Mammary epithelial cell (primary cell): ENCODE measurements around the gene FBXO31.

Source experiments
- CTCF ChIP-seq, 2 donors: IDR thresholded peaks in 1 of 2; conservative IDR thresholded peaks in 1 of 2; 2 replicates each; pipeline ENCODE4 v1.5.1; 2011 to 2012; ENCODE audit warnings: inconsistent platforms in 2 of 2, low read length in 2 of 2, mild to moderate bottlenecking in 2 of 2, control low read depth in 1 of 2, low read depth in 1 of 2; ENCODE audit not compliant: insufficient read depth in 1 of 2; ENCODE audit errors: extremely low read depth in 1 of 2
- EZH2 ChIP-seq: IDR thresholded peaks from 2 replicates; pipeline ENCODE4 v1.6.1; 2012; ENCODE audit warnings: low read length, inconsistent platforms, borderline replicate concordance

DNA sequence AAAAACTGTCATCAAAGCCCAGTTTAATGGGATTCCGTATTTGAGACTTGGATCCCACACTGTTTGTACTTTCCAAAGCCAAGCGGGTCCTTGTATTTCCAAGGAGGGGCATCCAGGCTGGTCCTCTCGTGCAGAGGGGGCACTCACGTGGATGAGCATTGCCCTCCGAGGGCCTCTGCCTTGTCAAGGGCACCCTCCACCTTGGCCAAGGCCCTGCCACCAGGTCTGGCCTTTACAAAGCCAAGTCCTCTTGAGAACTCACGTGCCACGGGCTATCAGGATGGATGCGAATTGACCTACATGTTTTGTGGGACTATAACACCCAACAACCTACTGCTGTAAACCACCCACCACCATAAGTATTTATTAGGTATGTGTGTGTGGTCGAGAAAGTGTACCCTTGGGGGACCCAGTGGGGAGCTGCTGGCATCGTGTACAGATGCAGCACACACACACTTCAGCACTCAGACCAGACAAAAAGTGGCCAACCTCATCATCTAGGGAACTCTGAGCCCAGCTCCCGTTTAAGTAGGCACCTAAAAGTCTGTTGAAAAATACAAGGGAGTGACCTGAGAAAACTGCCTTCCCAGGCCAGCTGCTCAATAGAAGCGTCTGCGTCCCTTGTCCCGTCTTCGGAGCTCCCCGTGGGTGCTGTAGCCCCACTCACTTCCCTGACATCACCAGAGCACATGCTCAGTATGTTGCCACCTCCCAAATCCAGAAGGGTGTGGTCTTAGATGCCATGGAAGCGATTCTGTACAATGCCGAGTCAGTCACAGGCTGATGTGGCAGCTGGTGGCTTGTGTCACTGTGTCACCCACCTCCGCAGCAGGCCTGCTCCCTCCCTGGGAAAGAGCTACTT is 21.4 kb upstream of the FBXO31 start:
- TF ChIP-seq CTCF (conservative IDR thresholded peaks at IDR 0.05 in 1 of 2, IDR thresholded peaks at IDR 0.05 in 1 of 2; ENCODE audit: extremely low read depth in 1 of 2, insufficient read depth in 1 of 2, low read depth in 1 of 2, low read length in 2 of 2) = no peak
- TF ChIP-seq EZH2 = no peak
